A549 (cell line): ENCODE data around the gene TBRG4. TPM values are rescaled to one million over a fixed set of nuclear protein-coding genes. Genes with fewer than 3 reads are reported as not detected.

Experiments
- ATAC-seq, 2 experiments: fragments of 200-7000 bp in 1 of 2; fragments of >200 bp in 1 of 2; cut with Nextera tagmentation in 1 of 2; cut with Tn5 transposase in 1 of 2; 3 replicates each; pipeline versions ENCODE4 v1.8.0 to v1.9.1; 2018 to 2020; ENCODE audit warnings: mild to moderate bottlenecking in 1 of 2, moderate library complexity in 1 of 2
- CTCF ChIA-PET: fragments of 300-600 bp; sonication (Branson Sonifier 250); formaldehyde crosslinking; extraction: SDS; loops from one replicate; lab custom pipeline; 2021; ENCODE audit warnings: antibody characterized with exemption, inconsistent platforms; lab: Yijun Ruan, JAX
- POLR2A ChIA-PET: fragments of 350-600 bp; formaldehyde crosslinking; extraction: SDS; loops from one replicate; lab custom pipeline; 2021; ENCODE audit warnings: antibody characterized with exemption, inconsistent platforms; lab: Yijun Ruan, JAX
- DNase-seq, 2 experiments: peaks; one replicate each; pipeline versions ENCODE4 v3.0.0 to v3.0.0-alpha.2; 2011 to 2016; ENCODE audit warnings: low read depth in 1 of 2, low spot score in 1 of 2
- FAIRE-seq: peaks from 2 replicates; lab custom pipeline; 2011; peaks lifted over from hg19 to GRCh38; lab: Jason Lieb, UNC
- H3K27ac ChIP-seq, 2 experiments: fragments of >200 bp; sonication (Bioruptor Twin); formaldehyde crosslinking; 3 replicates each; pipeline ENCODE4 v1.5.1; 2016 to 2017
- H3K4me1 ChIP-seq: fragments of >200 bp; sonication (Bioruptor Twin); formaldehyde crosslinking; 3 replicates; pipeline ENCODE4 v1.6.1; 2016
- H3K4me2 ChIP-seq: fragments of >200 bp; sonication (Bioruptor Twin); formaldehyde crosslinking; 3 replicates; pipeline ENCODE4 v1.6.1; 2016
- H3K4me3 ChIP-seq: fragments of >200 bp; sonication (Bioruptor Twin); formaldehyde crosslinking; 3 replicates; pipeline ENCODE4 v1.5.1; 2016
- H3K9me3 ChIP-seq: fragments of >200 bp; sonication (Bioruptor Twin); formaldehyde crosslinking; 3 replicates; pipeline ENCODE4 v1.6.1; 2016
- ATOH8 ChIP-seq: fragments of 250-450 bp; sonication (Bioruptor Pico); IDR thresholded peaks from 2 replicates; pipeline ENCODE4 v1.5.0; 2020; ENCODE audit warnings: low read depth, mild to moderate bottlenecking, moderate library complexity
- BHLHE40 ChIP-seq: IDR thresholded peaks from 2 replicates; pipeline ENCODE4 v1.6.1; 2012; ENCODE audit warnings: low read depth, low read length, inconsistent platforms
- CBX2 ChIP-seq: fragments of 200-600 bp; sonication (generic); IDR thresholded peaks from 2 replicates; pipeline ENCODE4 v1.6.1; 2016; ENCODE audit warnings: low read depth, mild to moderate bottlenecking, borderline replicate concordance
- CBX8 ChIP-seq: fragments of 200-600 bp; sonication (generic); IDR thresholded peaks from 2 replicates; pipeline ENCODE4 v1.6.1; 2016
- CTCF ChIP-seq: fragments of >200 bp; sonication (Bioruptor Twin); formaldehyde crosslinking; IDR thresholded peaks from 3 replicates; pipeline ENCODE4 v1.5.1; 2016
- EHMT2 ChIP-seq: fragments of 200-600 bp; sonication (generic); IDR thresholded peaks from 2 replicates; pipeline ENCODE4 v1.6.1; 2016; ENCODE audit warnings: antibody characterized with exemption, low read depth, mild to moderate bottlenecking, moderate library complexity
- EP300 ChIP-seq, 2 experiments: fragments of >200 bp; sonication (Bioruptor Twin); formaldehyde crosslinking; IDR thresholded peaks; 2 replicates in 1 of 2; 3 replicates in 1 of 2; pipeline ENCODE4 v1.6.1; 2016 to 2017
- FOSB ChIP-seq: fragments of 250-450 bp; sonication (Bioruptor Pico); IDR thresholded peaks from 2 replicates; pipeline ENCODE4 v1.5.0; 2020; ENCODE audit warnings: mild to moderate bottlenecking, moderate library complexity
- HOXA7 ChIP-seq: fragments of 250-450 bp; sonication (Bioruptor Pico); IDR thresholded peaks from 2 replicates; pipeline ENCODE4 v1.5.0; 2020; ENCODE audit warnings: mild to moderate bottlenecking, moderate library complexity
- KDM1A ChIP-seq: fragments of 200-600 bp; sonication (generic); IDR thresholded peaks from 2 replicates; pipeline ENCODE4 v1.6.1; 2016; ENCODE audit warnings: low read depth, mild to moderate bottlenecking
- MAFK ChIP-seq: fragments of 450-650 bp; IDR thresholded peaks from 2 replicates; pipeline ENCODE4 v1.6.1; 2014; ENCODE audit not compliant: partially characterized antibody
- MAZ ChIP-seq: fragments of 150-350 bp; IDR thresholded peaks from 2 replicates; pipeline ENCODE4 v1.6.1; 2014; ENCODE audit warnings: antibody characterized with exemption, low read depth, low read length, borderline replicate concordance
- MYC ChIP-seq: IDR thresholded peaks from 2 replicates; pipeline ENCODE4 v1.6.1; 2012; ENCODE audit warnings: mild to moderate bottlenecking, inconsistent platforms, low read length, improper control_type of control experiment, borderline replicate concordance
- NR3C1 ChIP-seq: fragments of >200 bp; sonication (Bioruptor Twin); formaldehyde crosslinking; IDR thresholded peaks from 3 replicates; pipeline ENCODE4 v1.6.1; 2017
- REST ChIP-seq: fragments of 200-600 bp; sonication (generic); IDR thresholded peaks from 2 replicates; pipeline ENCODE4 v1.6.1; 2016; ENCODE audit warnings: antibody characterized with exemption, mild to moderate bottlenecking, moderate library complexity
- TFCP2L1 ChIP-seq: fragments of 250-450 bp; sonication (Bioruptor Pico); IDR thresholded peaks from 2 replicates; pipeline ENCODE4 v1.5.0; 2021; ENCODE audit warnings: mild to moderate bottlenecking
- USF2 ChIP-seq: fragments of 450-650 bp; IDR thresholded peaks from 2 replicates; pipeline ENCODE4 v1.6.1; 2014; ENCODE audit warnings: antibody characterized with exemption
- ZFP36 ChIP-seq: fragments of 450-650 bp; IDR thresholded peaks from 2 replicates; pipeline ENCODE4 v1.6.1; 2014; ENCODE audit warnings: borderline replicate concordance; ENCODE audit not compliant: partially characterized antibody
- ZNF302 ChIP-seq: fragments of 250-450 bp; sonication (Bioruptor Pico); IDR thresholded peaks from 2 replicates; pipeline ENCODE4 v1.9.0; 2021; ENCODE audit warnings: inconsistent platforms, mild to moderate bottlenecking, moderate library complexity
- WGBS: methylation state at CpG from one replicate; pipeline ENCODE4 v1.1.6; 2017; ENCODE audit errors: missing lambda C conversion rate; 5-methylcytosine and 5-hydroxymethylcytosine counted together
- polyA plus RNA-seq, 4 experiments: library from polyadenylated mRNA; depleted of rRNA in 3 of 4; stranded (reverse); fragments of >200 nt; fragmentation: RNase III in 1 of 4; extraction: RNeasy Plus Mini Kit Qiagen cat#74134 plus additional on column Dnase treatment in 1 of 4; gene quantifications; 2 replicates in 3 of 4; 3 replicates in 1 of 4; pipeline ENCODE4 v1.2.3, GENCODE V29; 2011 to 2017

The TBRG4 gene
- polyA plus RNA-seq, 2 of the 4 experiments (the other 2 are of a cell fraction): 88.8 to 100 TPM

- TF ChIP-seq REST (no peak), CTCF (no peak), ZFP36 (no peak), USF2 (no peak), BHLHE40 (no peak), ATOH8 (CRISPR knock-in tag) (no peak)
Observed at GRCh38 chr7:45067582-45067981, 43.9 kb downstream of the TBRG4 start (continued).

- 93% methylated on average over 7 of the region's 7 CpGs for WGBS
- no peaks in the 10 kb centered on the region for H3K9me3 ChIP-seq
- TF ChIP-seq MAZ: no peak
- no peak for TF ChIP-seq KDM1A
- no peak overlapping the region for H3K4me3 ChIP-seq
- FAIRE-seq: no peak
- POLR2A ChIA-PET: no interaction called here
- H3K4me1 ChIP-seq: no peaks in the 10 kb centered on the region
- CTCF ChIA-PET: no interaction called here
- no peak overlapping the region for H3K27ac ChIP-seq
- H3K4me2 ChIP-seq: no peak overlapping the region
- DNase-seq: no peak
- ATAC-seq: no peak
Observed at GRCh38 chr7:45066409-45066808, 45.1 kb downstream of the TBRG4 start.

- Histone ChIP-seq H3K4me2 (no peak overlapping the region), H3K9me3 (no peaks in the 10 kb centered on the region), H3K27ac (no peak overlapping the region), H3K4me1 (no peaks in the 10 kb centered on the region), H3K4me3 (no peak overlapping the region)
- POLR2A ChIA-PET: no interaction called here
- FAIRE-seq (no peak), DNase-seq (no peak), ATAC-seq (no peak)
- WGBS: 96% methylated on average over 12 of the region's 12 CpGs
- CTCF ChIA-PET: no interaction called here
- TF ChIP-seq CBX2: no peak
- TF ChIP-seq KDM1A: no peak
- TF ChIP-seq TFCP2L1 (CRISPR knock-in tag): no peak
- no peak for TF ChIP-seq MAZ
- no peak for TF ChIP-seq ZFP36
- TF ChIP-seq USF2: no peak
- TF ChIP-seq CBX8: no peak
- TF ChIP-seq EP300 (IDR thresholded peaks at IDR 0.05): no peak
- TF ChIP-seq ZNF302 (CRISPR knock-in tag): no peak
- no peak for TF ChIP-seq MAFK
- no peak for TF ChIP-seq FOSB (CRISPR knock-in tag)
- no peak for TF ChIP-seq MYC
- no peak for TF ChIP-seq EHMT2
- TF ChIP-seq NR3C1: no peak
- no peak for TF ChIP-seq HOXA7 (CRISPR knock-in tag)
Observed at GRCh38 chr7:45065031-45065995, 46.2 kb downstream of the TBRG4 start.
